Fibroblast of peridontal ligament (primary cell): ENCODE data around the gene TBX1.

Source experiments
- DNase-seq: peaks from one replicate; pipeline ENCODE4 v3.0.0-alpha.2; 2010; ENCODE audit errors: extremely low read depth

Gene TBX1

DNA sequence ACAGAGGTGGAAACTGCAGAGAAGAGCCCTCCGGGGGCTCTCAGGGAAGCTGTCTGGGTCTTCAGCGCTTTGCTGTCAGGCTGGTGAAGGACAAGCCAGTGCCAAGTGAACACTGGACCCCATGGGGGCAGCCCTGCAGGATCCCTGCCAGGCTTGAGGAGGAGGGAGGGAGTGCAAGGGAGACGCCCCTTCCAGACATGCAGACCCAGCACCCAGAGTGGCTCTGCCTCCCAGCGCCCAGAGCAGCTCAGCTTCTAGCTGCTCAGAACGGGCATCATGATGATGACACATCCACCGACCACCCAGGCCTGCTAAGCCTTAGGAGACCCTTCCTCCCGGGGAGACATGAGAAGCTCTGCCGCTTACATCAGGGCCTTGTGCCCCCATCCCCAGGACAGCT is 39.7 kb downstream of the TBX1 start:
- no peak for DNase-seq

DNA sequence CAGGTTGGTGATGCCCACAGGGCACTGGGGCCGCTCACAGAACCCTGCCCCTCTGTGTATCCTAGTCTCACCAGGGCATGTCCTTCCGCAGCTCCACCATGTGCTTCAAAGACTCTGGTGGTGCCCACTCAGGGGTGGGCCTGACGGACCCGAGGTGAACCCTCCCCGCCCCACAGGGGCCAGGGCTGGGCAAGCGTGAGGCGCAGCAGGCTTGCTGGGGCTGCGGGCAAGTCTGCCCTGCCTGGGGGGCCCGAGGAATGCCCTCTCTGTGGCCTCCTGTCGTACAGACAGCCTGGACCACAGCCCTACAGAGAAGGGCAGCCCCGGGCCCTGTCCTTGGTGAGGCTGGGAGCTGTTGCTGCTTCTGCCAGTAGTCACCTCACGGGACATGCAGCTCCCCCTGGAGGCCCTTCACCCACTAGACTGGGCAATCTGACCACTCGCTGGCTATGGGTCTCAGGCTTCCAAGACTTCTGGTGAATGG is 40.2 kb downstream of the TBX1 start:
- no peak for DNase-seq

DNA sequence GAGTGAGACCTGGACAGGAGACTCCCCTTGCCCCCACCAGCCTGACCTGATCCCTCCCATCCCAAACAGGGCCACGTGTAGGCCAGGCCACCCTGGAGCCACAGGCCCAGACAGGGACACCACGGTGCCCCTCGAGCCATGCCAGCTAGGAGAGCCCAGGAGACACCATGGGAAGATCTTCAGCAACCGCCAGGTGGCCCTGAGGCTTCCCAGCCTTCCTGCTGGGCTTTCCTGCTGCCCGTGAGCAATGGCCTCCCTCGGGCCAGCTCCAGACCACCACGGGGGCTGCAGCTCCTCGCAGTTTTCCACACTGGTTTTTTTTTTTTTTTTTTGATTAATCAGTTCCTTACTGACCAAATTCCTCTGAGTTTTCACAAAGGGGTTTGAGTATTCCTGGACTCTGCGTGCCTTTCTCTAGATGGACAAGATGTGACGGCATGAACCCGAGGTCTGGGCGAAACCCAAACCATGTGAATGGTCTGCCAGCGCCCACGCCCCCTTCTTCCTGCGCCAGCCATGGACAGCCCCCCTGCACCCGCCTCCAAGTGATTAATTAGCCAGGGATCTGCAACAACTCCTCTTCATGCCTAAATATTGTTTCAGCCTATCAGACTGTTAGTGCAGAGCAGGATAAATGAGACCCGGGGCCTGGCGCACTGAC is 40.9 kb downstream of the TBX1 start:
- no peak for DNase-seq

DNA sequence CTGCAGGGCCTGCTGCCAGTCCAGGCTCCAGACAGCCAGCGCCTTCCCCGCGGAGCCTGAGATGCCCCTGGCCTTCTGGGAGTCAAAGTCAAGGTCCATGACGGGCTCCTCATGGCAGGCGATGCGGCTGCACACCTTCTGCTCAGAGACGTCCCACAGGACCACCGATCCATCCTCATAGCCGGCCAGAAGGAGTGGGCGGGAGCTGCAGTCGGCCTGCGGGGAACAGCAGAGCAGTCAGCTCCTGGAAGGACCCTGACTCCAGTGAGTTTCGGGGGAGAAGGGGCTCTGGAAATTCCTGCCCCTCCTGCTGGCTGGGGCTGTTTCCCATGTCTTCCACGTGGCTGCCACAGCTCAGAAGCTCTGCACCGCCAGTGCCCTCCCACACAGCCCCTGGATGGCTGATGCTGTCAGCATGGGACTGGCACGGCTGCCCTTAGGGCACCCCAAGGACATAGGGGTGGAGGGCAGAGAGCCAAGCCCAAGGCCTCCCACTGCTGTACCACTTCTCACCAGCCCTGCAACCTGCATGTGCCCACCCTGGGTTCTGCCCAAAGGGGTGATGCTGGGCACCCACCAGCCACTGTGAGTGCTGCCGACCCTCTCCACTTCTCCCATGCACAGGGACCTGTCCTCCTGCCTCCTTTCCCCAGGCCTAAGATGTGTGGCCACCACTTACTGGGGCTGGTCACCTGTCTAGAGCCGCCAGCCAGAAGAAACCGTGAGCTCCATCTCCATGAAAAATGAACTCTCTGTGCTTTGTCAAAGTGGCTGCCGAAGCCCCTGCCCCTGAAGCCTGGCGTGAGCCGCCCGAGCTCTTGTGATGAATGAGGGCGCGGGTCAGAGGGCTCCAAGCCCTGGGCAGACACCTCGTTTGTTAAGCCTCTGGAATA is 41.7 kb downstream of the TBX1 start:
- no peak for DNase-seq

DNA sequence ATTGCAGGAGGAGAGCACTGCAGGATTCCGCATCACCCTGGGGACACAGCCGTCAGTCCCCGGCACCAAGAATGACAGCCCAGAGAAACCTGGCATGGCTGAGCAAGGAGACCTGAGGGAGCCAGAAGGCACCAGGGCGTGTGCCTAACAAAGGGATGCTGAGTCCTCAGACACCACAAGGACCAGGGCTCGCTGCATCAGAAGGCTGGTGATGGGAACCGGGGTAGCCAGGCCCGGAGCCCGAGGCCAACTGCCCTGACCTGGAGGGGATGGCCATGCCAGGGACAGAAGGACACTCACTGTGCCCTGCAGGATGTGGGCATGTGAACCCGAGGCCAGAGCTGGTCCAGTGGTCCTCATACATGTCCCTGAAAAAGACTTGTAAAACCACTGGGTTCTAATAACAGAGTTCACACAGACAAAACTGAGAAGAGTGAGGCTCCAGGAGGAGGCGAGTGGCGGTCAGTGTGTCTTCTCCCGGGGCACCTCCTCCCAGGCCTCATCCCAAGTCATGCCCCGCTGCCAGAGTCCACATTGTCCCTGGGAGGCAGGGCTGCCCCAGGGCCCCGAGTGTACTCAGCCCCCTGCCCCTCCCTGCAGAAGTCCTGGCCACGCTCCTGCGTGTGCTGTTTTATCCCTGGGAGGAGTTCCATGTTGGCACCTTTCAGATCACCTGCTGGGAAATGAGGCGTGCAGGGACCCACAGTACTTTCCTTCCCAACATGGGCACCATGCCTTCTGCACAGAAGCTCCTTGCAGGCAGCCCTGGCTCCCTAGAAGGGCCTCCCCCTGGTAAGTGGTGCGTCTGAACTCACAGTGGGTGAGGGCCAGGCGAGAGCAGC is 42.5 kb downstream of the TBX1 start:
- no peak for DNase-seq

DNA sequence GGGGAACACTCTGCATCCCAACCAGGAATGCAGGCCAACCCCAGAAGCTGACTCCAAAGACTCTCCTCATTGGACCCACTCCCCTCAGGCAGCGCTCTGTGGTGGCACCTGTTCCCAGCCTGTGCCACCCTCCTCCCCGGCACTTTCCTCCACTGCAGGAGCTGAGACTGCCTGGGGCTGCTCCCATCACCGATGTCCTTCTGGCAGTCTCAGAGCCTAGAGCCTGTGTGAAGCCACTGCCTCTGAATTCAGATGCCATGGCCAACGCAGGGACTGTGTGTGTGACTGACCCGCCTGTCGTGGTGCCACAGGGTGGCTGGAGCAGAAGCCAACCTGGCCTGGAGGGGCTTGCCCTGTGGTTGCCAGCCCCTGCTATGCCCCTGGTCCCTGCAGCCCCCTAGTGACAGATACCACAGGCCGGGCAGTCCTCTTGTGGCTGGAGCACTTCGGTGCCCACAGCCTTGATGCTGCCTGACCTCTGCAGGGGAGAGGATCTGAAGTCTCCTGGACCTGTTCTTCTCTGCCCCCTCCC is 43.2 kb downstream of the TBX1 start:
- no peak for DNase-seq

DNA sequence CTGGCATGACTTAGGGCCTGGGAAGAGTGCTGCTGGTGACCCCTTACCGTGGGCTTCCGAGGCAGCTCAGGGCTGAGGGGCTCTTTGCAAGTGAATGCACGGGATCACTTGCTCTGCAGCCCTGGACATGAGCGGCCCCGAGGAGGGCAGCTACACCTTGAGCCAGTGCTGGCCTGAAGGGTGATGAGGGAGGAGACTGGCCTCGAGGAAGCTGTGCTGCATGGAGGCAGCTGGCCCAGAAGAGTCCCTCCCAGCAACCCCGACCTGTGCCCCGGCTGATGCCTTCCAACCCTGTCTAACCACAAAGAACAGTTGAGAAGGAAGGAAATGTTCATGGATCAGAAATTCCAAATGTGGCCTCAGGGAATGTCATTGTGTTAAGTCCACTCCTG is 45.2 kb downstream of the TBX1 start:
- DNase-seq: no peak

DNA sequence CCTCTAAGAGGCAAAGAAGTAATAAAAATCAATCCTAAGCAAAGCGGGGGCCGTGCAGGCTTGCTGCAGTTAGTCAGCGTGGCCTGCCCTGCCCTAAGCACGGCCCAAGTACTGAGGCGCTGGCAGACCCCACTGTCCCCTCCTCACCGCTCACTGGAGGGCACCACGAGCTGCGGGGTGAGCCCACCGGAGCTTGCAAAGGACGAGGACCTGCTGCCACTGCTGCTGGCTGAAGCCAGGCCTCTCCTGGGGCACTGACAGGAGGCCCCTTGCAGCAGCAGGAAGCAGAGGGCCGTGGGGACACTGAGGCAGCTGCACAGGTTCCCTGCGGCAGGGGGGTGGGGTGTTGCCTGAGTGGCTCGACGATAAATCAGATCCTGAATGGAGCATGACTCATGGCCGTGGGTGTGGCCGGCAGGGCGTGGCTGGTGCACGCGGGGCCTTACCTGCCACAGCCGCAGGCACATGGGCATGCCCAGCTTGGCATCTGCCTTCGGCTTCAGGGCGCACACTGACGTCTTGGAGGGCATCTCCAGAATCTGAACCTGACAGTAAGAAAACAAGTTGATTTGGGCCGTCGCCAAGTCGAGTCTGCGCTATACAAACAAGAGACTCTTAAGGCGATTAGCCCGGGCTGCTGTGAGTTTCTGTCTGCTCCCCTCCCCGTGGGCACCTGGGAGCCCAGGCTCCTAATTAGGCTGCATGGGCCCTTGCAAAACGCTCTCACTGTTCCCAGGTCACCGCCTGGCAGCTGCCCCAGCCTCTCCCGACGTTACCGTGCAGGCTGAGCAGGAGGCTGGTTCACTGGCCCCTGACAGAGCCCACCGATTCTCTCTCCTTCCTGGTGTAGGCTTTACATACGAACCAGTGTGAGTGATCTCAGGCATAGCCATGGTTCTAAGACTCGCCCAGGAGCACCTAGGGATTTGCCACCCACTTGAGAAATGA is 45.9 kb downstream of the TBX1 start:
- no peak for DNase-seq

DNA sequence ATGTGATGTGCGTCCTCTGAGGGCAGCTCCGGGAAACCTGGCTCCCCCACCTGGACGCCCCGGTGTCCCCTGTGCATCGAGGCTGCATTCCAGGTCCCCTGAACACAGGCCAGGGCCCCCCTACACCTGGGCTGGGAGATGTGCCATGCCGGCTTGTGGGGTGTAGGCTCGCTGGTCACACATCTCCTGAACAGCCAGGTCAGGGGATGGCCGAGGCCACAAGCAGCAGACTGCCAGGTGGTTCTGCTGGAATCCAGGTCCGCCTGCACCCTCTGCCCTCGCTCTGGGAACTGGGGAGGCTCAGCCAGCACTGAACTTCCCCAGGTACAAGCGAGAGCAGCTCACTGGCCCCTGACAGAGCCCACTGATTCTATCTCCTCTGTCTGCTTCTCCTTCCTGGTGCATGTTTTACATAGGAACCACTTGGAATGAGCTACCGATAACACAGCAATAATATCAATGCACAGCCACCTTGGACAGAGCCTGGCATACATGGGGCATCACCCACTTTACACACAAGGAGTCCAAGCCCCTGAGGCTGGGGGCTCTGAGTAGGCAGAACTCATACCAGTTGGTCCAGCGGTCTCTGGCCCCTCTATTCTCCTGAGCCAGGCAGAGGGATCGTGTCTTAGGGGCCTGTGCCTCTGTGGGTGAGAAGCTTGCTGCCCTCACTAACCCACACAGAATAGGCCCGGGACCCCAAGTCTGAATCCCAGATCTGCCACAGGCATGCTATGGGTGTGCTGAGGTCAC is 46.8 kb downstream of the TBX1 start:
- no peak for DNase-seq

DNA sequence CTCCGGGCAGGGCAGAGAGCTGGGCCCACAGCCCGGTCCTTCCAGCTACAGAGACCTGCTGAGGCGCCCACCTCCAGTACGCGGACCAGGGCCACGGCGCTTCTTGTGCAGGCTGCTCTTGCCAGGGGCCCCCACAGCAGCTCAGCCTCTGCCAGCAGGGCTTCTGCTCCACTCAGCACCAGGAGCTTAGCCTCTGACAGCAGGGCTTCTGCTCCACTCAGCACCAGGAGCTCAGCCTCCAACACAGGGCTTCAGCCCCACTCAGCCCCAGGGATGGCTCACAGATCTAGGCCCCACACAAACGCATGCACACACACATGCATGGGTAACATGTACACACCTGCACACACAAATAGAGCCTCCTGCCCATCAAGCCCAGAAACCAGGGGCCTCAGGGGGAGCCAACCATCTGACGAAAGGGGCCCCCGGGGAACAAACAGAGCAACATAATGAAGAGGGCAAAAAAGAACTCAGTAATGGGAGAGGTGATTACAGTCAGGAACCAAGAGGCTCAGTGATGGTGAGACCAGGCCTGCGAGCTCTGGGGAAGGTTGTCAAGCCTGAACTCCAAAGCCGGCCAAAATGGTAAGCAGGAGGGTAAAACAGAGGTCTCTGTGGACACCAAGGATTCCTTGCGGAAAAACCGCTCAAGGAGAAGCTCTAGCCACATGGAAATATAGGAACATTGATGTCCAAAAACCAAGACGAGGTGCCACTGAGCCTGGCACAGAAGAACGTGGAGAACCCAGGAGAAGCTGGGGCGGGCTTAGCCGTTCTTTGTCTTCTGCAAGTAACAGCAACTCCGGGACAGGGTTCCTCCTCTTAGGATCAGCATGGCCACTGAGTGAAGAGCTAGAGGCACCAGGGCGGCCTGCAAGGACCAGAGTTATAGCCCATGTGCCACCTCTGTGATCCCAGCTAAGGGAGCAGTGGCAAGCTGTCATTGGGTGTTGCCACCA is 47.6 kb downstream of the TBX1 start:
- DNase-seq: no peak

DNA sequence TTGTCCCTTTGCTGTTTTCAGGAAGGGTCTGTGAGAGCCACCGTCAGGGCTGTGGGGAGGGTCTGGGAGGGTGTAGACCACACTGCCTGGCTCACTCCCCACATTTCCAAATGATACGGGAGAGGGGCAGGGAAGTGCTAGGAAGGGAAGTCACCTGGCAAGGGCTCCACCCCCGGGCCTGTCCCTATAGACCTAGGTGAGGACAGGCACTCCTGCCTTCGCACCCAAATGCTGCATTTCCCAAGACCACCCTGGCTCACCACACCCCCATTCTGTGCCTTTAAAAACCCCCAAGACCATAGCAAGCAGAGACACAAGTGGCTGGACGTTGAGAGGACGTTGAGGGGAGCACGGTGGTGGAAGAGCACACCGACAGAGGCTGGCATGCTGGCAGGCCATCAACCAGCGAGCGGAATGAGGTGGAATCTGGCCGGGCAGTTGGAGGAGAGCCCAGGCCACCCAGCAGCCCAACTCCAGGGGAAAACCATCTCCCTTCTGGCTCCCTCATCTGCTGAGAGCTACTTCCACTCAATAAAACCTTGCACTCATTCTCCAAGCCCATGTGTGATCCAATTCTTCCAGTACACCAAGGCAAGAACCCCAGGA is 48.4 kb downstream of the TBX1 start:
- no peak for DNase-seq

DNA sequence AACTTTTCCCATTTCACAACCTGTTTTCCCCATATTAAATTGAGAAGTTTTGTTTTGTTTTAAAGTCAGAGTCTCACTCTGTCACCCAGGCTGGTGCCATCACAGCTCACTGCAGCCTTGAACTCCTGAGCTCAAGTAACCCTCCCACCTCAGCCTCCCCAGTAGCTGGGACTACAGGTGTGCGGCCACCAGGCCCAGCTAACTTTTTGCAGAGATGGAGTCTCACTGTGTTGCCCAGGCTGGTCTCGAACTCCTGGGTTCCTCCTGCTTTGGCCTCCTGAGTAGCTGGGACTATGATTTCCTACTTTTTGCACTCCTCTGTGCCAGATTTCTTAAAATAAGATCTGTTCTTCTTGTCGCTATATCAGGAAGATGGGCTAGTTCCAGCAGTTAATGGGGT is 49.2 kb downstream of the TBX1 start:
- no peak for DNase-seq

DNA sequence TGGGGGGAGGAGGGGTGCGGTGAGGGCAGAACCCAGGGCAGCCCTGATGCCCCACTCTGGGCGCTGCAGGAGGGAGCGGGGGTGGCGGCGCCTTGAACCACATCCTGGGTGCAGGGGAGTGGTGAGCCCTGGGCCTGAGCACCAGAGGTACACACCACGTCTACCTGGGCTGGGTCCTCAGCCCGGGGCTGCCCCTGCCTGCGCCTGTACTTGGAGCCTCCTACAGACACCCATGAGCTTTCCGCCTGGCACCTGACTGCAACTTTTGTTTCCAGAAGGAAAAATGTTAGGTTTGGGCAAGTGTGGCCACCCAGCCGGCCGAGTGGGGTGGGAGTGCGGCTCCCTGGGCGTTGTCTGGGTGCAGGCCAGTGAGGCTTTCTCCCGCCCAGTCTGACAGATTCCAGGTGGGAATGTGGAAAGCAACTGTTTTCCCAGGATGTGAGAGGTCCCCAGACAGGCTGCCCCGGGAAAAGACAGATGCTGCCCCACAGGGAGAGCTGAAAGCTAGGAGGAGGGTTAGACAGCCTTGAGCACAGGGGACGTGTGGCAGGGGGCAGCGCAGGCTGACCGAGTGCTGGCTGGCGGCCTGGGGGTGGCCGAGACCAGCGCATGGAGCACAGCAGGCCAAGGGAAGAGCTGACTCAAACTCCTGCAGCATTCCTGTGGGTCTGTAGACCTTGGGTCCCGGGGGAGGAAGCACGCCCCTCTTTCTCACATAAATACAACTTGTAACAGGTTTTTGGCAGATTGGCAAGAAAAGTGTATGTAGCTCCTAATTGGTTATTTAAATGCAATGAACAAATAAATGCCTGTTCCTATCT is 50.0 kb downstream of the TBX1 start:
- peak; percentile 35 for DNase-seq

DNA sequence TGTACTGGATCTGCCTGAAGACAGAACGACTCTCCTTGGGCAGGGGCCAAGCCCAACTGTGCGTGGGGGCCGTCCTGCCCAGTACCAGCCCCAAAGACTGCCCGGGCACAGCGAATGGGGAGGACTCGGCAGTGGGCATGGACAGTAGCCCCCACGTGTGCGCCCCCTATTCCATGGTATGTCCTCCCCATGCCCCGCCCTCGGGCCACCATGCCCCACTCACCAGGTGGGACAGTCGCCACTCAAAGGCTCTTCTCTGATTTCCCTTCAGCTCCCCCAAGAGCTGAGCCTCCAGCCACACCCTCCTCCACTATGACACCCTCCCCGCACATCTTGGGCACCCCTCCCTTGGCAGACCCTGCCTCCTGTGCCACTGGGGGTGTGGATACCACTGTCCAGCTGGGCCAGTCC is 50.6 kb downstream of the TBX1 start:
- DNase-seq: no peak

DNA sequence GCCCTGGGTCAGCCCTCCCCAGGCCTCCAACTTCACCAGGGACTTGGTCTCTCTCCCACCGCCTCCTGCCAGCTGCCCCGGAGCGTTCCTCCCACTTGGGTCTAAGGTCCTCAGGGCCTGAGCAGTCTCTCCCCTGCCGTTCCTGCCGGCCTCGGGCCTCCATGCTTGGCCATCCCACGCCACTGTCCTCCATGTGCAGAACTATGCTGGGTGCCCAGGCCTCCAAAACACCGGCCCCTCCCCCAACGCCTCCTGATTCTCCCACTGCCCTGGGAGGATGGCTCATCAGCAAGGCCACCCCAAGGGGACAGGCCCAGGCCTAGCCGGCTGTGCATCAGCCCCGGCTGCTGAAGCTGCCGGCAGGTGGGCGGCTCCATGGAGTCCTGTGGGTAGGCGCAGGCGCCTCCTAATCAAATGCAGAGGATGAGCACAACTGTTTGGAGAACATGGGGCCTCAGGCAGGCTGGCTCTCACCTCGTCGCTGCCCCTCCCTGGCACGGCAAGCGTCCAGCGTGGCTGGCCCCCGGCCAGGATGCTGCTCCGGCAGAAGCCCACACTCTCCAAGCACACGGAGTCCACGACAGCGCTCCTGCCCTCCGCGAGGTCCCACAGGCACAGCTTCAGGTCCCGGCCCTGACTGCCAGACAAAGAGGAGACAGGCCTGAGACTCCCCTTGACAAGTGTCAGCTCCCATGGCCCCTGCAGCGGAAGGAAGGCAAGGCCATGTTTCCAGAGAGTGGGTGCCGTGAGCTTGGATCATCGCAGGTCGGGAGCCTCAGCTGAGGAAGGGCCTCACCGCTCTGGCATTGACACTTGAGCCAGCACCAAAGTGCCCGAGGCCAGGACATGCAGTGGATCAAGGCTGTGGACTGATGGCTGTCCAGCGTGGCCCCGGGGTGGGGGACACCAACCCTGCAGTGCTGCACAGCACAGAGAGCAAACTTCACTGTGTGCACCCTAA is 51.5 kb downstream of the TBX1 start:
- DNase-seq: no peak

DNA sequence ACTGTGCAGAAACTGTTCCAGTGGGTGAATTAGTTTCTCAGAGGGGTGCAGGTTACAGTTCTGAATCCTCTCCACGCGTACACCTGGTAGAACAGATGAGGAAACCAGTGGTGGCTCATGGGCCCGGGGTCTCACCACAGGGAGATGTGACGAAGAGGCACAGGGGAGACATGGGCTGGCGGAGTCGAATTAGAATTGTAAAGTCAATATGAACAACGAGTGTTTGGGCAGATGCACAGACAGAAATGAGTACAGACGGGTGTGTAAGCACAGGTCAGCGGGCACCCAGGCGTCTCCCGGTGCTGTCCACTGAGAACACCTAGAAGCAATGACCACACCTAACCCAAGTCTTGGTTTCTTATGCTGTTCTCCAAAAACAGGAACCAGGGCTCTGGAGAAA is 52.3 kb downstream of the TBX1 start:
- no peak for DNase-seq

DNA sequence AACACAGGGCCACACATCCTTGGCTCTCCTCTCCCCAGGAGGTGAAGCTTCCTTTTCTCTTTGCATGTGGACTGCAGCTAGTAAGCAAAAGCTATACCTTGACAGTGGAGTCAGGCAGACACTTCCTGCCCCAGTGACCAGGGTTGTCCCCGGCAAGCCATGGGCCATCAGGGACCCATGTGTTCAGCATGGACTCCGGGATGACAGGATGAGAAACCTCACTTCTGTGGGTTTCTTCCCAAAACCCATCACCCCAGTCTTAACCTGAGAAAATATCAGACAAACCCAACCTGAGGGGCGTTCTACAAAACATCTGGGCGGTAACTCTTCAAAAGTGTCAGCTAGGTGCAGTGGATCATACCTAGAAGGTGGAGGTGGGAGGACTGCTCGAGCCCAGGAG is 53.9 kb downstream of the TBX1 start:
- no peak for DNase-seq
